Activated T-helper 1 cell treated with anti-CD3 and anti-CD28 coated beads, Interleukin-12 subunit alpha, Interleukin-12 subunit beta, Interleukin-2, Interleukin-4 antibody, amounts not matched to agents 30 ng/mL and 10 ng/mL and 1 ng/mL, durations not matched to agents 14 hours and 24 hours and 36 hours (primary cell): ENCODE data around the gene CXCR6. TPM values are rescaled to one million over a fixed set of nuclear protein-coding genes. Genes with fewer than 3 reads are reported as not detected.

Experiments
- total RNA-seq: library from RNA; stranded (reverse); gene quantifications from 2 replicates; pipeline ENCODE4 v1.2.3, GENCODE V29; 2022

CXCR6 gene
- total RNA-seq, 1 donor from 2014 or later = 27.2 TPM

Other genes with a start within 250 kb of the CXCR6 start
- not detected in 2 replicates for gene SLC6A20, start 146.9 kb upstream of the CXCR6 start, total RNA-seq
- gene LZTFL1, start 101.3 kb upstream of the CXCR6 start, total RNA-seq = 5.2 and 6.5 TPM in 2 replicates
- gene CCR9, start 56.9 kb upstream of the CXCR6 start, total RNA-seq = not detected in 2 replicates
- gene FYCO1, start 52.4 kb downstream of the CXCR6 start, total RNA-seq = 16.1 and 16.3 TPM in 2 replicates
- gene XCR1, start 84.0 kb downstream of the CXCR6 start, total RNA-seq = 0.05 and 0.08 TPM in 2 replicates